Breast epithelium (tissue), 4 donors: Measurements from ENCODE around the gene SLC25A6. TPM values are rescaled to one million over a fixed set of nuclear protein-coding genes. Genes with fewer than 3 reads are reported as not detected.
"Not testable (repeated sequence)": the region's sequence is repeated elsewhere in the genome, so short reads cannot be mapped to it uniquely, and the experiment has no call there.

Experiments
- DNase-seq, 2 donors: peaks; one replicate each; pipeline ENCODE4 v3.0.0-alpha.2; 2019; ENCODE audit warnings: low spot score in 2 of 2
- H3K27ac ChIP-seq, 2 donors: fragments of 200-600 bp; sonication (generic) in 1 of 2; one replicate each; pipeline ENCODE4 v1.5.1; 2016 to 2019; ENCODE audit warnings: mild to moderate bottlenecking in 1 of 2
- H3K27me3 ChIP-seq, 2 donors: fragments of 200-600 bp; sonication (generic) in 1 of 2; one replicate each; pipeline versions ENCODE4 v1.5.1 to v1.6.0; 2017 to 2019; ENCODE audit warnings: control low read depth in 1 of 2, mild to moderate bottlenecking in 1 of 2
- H3K36me3 ChIP-seq: fragments of 200-600 bp; one replicate; pipeline ENCODE4 v1.5.1; 2019
- H3K4me1 ChIP-seq, 2 donors: fragments of 200-600 bp; sonication (generic); one replicate each; pipeline ENCODE4 v1.5.1; 2016 to 2019; ENCODE audit warnings: control low read depth in 1 of 2
- H3K4me3 ChIP-seq, 3 donors: fragments of 200-600 bp; sonication (generic); 1 replicate in 2 of 3; 2 replicates in 1 of 3; pipeline ENCODE4 v1.5.1; 2016 to 2019; ENCODE audit warnings: mild to moderate bottlenecking in 3 of 3, moderate library complexity in 2 of 3
- H3K9me3 ChIP-seq, 2 donors: fragments of 200-600 bp; sonication (generic) in 1 of 2; one replicate each; pipeline ENCODE4 v1.5.1; 2016 to 2019; ENCODE audit warnings: control low read depth in 1 of 2
- POLR2A ChIP-seq: fragments of 450-650 bp; IDR thresholded peaks from one replicate; pipeline ENCODE4 v1.6.1; 2016; ENCODE audit warnings: antibody characterized with exemption, mild to moderate bottlenecking, moderate library complexity
- POLR2AphosphoS5 ChIP-seq, 3 donors: sonication (generic); formaldehyde crosslinking; IDR thresholded peaks; one replicate each; pipeline ENCODE4 v1.6.1; 2017; ENCODE audit warnings: antibody characterized with exemption in 3 of 3
- intact Hi-C: fragments of 100-400 bp; cut with DNase I; formaldehyde crosslinking; loops from one replicate; pipeline ENCODE4 v1.15.1; 2023; ENCODE audit warnings: low total_unique reads
- total RNA-seq, 3 donors: library from RNA; depleted of rRNA; stranded (reverse); fragments of >200 nt; gene quantifications; one replicate each; pipeline ENCODE4 v1.1.0, GENCODE V29; 2016
- TF ChIP-seq, protein P1 (sequence below), 3 donors: fragments of 450-650 bp; IDR thresholded peaks; one replicate each; pipeline ENCODE4 v1.5.1; 2016 to 2017; ENCODE audit warnings: antibody characterized with exemption in 3 of 3, mild to moderate bottlenecking in 3 of 3, moderate library complexity in 3 of 3

The SLC25A6 gene
- total RNA-seq, 3 donors from 2014 or later = 306 to 401 (median 351) TPM

DNA sequence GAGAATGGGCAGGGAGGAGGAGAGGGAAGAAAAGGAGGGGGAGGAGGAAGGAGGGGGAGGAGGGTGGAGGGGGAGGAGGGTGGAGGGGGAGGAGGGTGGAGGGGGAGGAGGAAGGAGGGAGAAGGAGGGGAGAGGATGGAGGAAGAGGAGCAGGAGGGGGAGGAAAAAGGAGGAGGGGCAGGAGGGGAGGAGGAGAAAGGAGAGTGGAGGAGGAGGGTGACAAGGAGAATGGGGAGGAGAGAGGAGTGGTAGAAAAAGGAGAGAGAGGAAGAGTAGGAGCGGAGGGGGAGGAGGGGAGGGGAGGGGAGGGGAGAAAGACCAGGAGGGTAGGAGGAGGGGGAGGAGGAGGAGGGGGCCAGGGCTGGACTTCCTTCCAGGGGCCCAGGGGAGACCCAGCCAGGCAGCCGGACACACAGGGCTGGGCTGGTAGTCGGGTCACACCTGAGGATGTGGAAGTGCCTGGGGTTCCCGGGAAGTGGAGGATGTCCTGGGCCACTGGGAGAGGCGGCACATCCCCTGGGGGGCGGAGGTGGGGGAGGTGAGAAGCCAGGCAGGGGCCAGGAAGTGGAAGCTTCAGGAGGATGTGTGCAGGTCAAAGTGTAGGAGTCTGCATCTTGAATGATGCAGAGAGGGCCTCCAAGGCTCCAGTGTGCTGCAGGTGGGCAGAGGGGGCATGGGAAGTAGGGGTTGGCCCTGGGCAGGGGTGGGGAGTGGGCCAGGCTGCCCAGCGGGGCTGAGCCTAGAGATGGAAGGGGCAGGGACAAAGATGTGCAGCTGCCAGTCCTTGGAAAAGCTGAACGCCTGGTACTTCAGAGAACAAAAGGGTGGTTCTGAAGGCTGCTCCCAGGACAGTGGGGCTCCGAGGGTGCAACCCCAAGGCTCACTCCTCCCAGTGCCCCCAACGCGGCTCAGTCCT is 36.5 kb downstream of the SLC25A6 start:
- no peak for TF ChIP-seq POLR2AphosphoS5 (IDR thresholded peaks at IDR 0.05)
- no peak for TF ChIP-seq POLR2A
- TF ChIP-seq, protein P1, sequence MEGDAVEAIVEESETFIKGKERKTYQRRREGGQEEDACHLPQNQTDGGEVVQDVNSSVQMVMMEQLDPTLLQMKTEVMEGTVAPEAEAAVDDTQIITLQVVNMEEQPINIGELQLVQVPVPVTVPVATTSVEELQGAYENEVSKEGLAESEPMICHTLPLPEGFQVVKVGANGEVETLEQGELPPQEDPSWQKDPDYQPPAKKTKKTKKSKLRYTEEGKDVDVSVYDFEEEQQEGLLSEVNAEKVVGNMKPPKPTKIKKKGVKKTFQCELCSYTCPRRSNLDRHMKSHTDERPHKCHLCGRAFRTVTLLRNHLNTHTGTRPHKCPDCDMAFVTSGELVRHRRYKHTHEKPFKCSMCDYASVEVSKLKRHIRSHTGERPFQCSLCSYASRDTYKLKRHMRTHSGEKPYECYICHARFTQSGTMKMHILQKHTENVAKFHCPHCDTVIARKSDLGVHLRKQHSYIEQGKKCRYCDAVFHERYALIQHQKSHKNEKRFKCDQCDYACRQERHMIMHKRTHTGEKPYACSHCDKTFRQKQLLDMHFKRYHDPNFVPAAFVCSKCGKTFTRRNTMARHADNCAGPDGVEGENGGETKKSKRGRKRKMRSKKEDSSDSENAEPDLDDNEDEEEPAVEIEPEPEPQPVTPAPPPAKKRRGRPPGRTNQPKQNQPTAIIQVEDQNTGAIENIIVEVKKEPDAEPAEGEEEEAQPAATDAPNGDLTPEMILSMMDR (IDR thresholded peaks at IDR 0.05) = no peak
- H3K27ac ChIP-seq = no peak overlapping the region
- no peaks in the 10 kb centered on the region for H3K4me1 ChIP-seq
- H3K4me3 ChIP-seq = no peak overlapping the region
- peaks cover 10% of the 10 kb centered on the region for H3K36me3 ChIP-seq
- DNase-seq = no peak
- no peaks in the 10 kb centered on the region for H3K27me3 ChIP-seq
- H3K9me3 ChIP-seq = peaks cover 10 to 14% of the 10 kb centered on the region in 2 donors
- intact Hi-C loops = no loop called here

DNA sequence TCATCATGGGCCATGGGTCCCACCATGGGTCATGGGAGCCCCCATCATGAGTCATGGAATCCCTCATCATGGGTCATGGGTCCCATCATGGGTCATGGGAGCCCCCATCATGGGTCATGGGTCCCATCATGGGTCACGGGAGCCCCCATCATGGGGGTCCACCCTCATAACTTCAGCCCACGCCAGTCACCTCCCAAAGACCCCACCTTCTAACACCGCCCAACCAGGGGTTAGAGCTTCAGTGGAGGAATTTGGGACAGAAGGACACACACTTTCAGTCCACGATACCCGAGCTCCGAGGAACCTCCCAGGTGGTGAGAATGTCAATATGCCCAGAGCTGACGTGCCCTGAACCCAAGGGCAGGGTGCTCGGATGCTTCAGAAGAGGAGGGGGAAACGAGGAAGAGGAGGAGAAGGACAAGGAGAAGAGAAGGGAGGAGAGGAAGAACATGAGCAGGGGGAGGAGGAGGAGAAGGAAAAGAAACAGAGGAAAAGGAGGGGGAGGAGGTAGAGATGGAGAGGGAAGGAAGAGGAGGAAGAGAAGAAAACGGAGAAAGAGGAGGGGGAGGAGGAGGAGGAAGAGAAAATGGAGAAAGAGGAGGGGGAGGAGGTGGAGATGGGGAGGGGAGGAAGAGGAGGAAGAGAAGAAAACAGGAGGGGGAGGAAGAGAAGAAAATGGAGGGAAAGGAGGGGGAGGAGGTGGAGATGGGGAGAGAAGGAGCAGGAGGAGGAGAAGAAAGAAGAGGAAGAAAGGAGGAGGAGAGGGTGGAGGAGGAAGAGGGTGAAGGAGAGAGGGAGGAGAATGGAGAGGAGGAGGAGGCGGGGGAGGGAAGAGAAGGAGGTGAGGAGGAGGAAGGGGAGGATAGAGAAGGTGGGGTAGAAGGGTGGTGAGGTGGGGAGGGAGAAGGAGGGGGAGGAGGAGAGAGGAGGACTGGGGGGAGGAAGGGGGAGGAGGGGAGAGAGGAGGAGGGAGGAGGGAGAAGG is 37.6 kb downstream of the SLC25A6 start:
- H3K4me3 ChIP-seq = no peak overlapping the region
- TF ChIP-seq POLR2A (no peak), POLR2AphosphoS5 (IDR thresholded peaks at IDR 0.05) (no peak)
- TF ChIP-seq, protein P1 (IDR thresholded peaks at IDR 0.05) = no peak
- peaks cover 10% of the 10 kb centered on the region for H3K36me3 ChIP-seq
- no peaks in the 10 kb centered on the region for H3K4me1 ChIP-seq
- no peak overlapping the region for H3K27ac ChIP-seq
- DNase-seq = no peak
- no peaks in the 10 kb centered on the region for H3K27me3 ChIP-seq
- intact Hi-C loops = no loop called here
- H3K9me3 ChIP-seq = peaks cover 10 to 14% of the 10 kb centered on the region in 2 donors

DNA sequence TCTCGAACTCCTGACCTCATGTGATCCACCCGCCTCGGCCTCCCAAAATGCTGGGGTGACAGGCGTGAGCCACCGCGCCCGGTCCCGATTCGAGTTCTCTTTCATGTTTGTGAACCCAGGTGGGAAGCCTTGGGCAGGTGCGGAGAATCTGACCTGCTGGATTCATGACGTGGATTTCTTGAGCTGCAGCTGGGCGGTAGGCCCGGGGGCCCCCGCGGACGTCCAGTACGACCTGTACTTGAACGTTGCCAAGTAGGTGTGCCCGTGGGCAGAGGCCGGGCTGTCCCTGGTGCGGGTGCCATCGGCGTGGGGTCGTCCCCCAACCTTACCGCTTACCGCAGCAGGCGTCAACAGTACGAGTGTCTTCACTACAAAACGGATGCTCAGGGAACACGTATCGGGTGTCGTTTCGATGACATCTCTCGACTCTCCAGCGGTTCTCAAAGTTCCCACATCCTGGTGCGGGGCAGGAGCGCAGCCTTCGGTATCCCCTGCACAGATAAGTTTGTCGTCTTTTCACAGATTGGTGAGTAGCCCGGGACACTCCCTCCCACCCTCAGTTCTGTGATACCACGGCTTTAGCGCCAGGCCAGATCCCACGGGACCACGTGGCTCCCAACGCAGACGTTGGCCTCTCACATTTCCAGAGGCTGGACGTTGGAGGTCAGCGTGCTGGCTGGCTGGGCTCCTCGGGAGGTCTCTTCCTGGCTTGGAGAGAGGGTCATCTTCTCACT is 39.8 kb downstream of the SLC25A6 start:
- Histone ChIP-seq H3K36me3 (no peaks in the 10 kb centered on the region), H3K9me3 (no peaks in the 10 kb centered on the region), H3K4me3 (no peak overlapping the region), H3K27me3 (no peaks in the 10 kb centered on the region), H3K27ac (no peak overlapping the region), H3K4me1 (no peaks in the 10 kb centered on the region)
- TF ChIP-seq POLR2AphosphoS5 (IDR thresholded peaks at IDR 0.05) (no peak), POLR2A (no peak)
- TF ChIP-seq, protein P1 (IDR thresholded peaks at IDR 0.05) = no peak
- no peak for DNase-seq
- intact Hi-C loops = no loop called here

DNA sequence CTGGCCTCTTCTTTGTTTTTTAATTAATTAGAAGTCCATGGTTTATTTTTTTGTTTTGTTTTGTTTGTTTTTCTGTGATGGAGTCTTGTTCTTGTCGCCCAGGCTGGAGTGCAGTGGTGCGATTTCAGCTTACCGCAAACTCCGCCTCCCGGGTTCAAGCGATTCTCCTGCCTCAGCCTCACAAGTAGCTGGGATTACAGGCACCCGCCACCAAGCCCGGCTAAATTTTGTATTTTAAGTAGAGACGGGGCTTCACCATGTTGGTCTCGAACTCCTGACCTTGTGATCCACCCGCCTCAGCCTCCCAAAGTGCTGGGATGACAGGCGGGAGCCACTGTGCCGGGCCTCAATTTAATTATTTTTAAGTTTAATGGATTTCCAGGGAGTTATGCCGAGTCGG is 42.3 kb downstream of the SLC25A6 start:
- H3K27ac ChIP-seq, H3K4me1 ChIP-seq, DNase-seq, H3K4me3 ChIP-seq, H3K9me3 ChIP-seq, intact Hi-C loops, H3K27me3 ChIP-seq, H3K36me3 ChIP-seq: not testable (repeated sequence)

DNA sequence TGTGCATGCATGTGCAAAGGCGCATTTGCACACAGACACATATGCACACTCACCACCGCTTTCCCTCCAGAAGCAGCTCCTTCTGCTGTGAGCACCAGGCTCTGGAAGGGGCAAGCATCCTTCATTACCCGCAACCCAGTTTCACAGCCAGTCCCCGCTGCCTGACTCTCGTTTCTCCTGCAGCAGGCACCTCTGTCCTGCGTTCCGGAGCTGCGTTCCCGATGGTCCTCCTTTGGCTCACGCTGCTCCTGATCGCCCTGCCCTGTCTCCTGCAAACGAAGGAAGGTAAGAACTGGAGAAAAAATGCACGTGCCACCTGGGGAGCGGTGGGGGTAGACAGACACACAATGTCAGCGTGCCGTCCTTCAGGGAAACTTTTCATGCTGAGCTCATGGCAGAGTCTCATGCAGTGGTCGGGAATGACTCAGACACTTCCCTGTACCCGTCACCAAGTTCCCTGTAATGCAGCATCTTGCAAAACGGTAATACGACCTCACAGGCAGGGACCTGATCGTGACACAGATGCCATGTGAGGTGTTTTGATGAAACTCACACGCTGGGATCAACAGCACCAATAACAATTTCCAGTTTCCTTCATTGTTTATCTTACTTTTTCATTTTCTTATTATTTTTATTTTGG is 50.2 kb downstream of the SLC25A6 start:
- Histone ChIP-seq H3K27me3 (no peaks in the 10 kb centered on the region), H3K4me1 (no peaks in the 10 kb centered on the region), H3K9me3 (peaks cover 0 to 13% of the 10 kb centered on the region in 2 donors), H3K27ac (no peak overlapping the region), H3K36me3 (no peaks in the 10 kb centered on the region), H3K4me3 (no peak overlapping the region)
- intact Hi-C loops = no loop called here
- TF ChIP-seq POLR2A (no peak), POLR2AphosphoS5 (IDR thresholded peaks at IDR 0.05) (no peak)
- TF ChIP-seq, protein P1 (IDR thresholded peaks at IDR 0.05) = no peak
- DNase-seq = no peak
